CD8-positive, alpha-beta memory T cell (primary cell): ENCODE measurements around the gene LRGUK. TPM values are rescaled to one million over a fixed set of nuclear protein-coding genes. Genes with fewer than 3 reads are reported as not detected.

ENCODE experiments used
- CTCF ChIA-PET: fragments of 350-600 bp; sonication (Branson Sonifier 250); formaldehyde crosslinking; loops from one replicate; lab custom pipeline; 2021; ENCODE audit warnings: antibody characterized with exemption; lab: Charles Lee
- POLR2A ChIA-PET: fragments of 350-600 bp; sonication (Branson Sonifier 250); formaldehyde crosslinking; loops from one replicate; lab custom pipeline; 2021; ENCODE audit warnings: antibody characterized with exemption; lab: Charles Lee
- DNase-seq, 5 donors: peaks; one replicate each; pipeline versions ENCODE4 v3.0.0 to v3.0.0-alpha.2; 2020 to 2022; ENCODE audit warnings: mixed read lengths in 1 of 5
- H3K27ac ChIP-seq: one replicate; pipeline ENCODE4 v1.7.0; 2013; ENCODE audit warnings: low read depth, mild to moderate bottlenecking, low read length, moderate library complexity
- H3K27me3 ChIP-seq: 2 replicates; pipeline ENCODE4 v1.7.0; 2013; ENCODE audit warnings: low read length, mild to moderate bottlenecking; ENCODE audit not compliant: insufficient read depth, poor library complexity, severe bottlenecking
- H3K36me3 ChIP-seq: 2 replicates; pipeline ENCODE4 v1.7.0; 2013; ENCODE audit warnings: mild to moderate bottlenecking, low read length, moderate library complexity; ENCODE audit not compliant: insufficient read depth
- H3K4me1 ChIP-seq: 2 replicates; pipeline ENCODE4 v1.7.0; 2013; ENCODE audit warnings: mild to moderate bottlenecking, low read length, moderate library complexity; ENCODE audit not compliant: insufficient read depth
- H3K4me3 ChIP-seq: 2 replicates; pipeline ENCODE4 v1.7.0; 2013; ENCODE audit warnings: mild to moderate bottlenecking, low read length
- H3K9me3 ChIP-seq: 2 replicates; pipeline ENCODE4 v1.7.0; 2013; ENCODE audit warnings: mild to moderate bottlenecking, low read length
- H3K27ac Mint-ChIP-seq, 8 donors: one replicate each; pipeline ENCODE4 v1.8.0; 2020 to 2021; ENCODE audit warnings: mixed read lengths in 8 of 8, mild to moderate bottlenecking in 6 of 8, inconsistent platforms in 3 of 8, moderate library complexity in 3 of 8
- H3K27me3 Mint-ChIP-seq, 2 donors: one replicate each; pipeline ENCODE4 v1.8.0; 2020 to 2021; ENCODE audit warnings: mixed read lengths in 2 of 2, mild to moderate bottlenecking in 1 of 2, moderate library complexity in 1 of 2
- H3K36me3 Mint-ChIP-seq, 3 donors: one replicate each; pipeline ENCODE4 v1.8.0; 2020 to 2021; ENCODE audit warnings: mixed read lengths in 3 of 3, inconsistent platforms in 1 of 3, mild to moderate bottlenecking in 1 of 3
- H3K4me1 Mint-ChIP-seq, 3 donors: one replicate each; pipeline ENCODE4 v1.8.0; 2020 to 2021; ENCODE audit warnings: mixed read lengths in 3 of 3, inconsistent platforms in 1 of 3, mild to moderate bottlenecking in 1 of 3
- H3K4me3 Mint-ChIP-seq, 7 donors: one replicate each; pipeline ENCODE4 v1.8.0; 2020 to 2021; ENCODE audit warnings: mixed read lengths in 7 of 7, mild to moderate bottlenecking in 6 of 7, moderate library complexity in 4 of 7, inconsistent platforms in 2 of 7
- H3K9me3 Mint-ChIP-seq, 5 donors: one replicate each; pipeline ENCODE4 v1.8.0; 2020 to 2022; ENCODE audit warnings: mixed read lengths in 5 of 5, mild to moderate bottlenecking in 3 of 5, moderate library complexity in 2 of 5, inconsistent platforms in 1 of 5
- polyA plus RNA-seq: library from polyadenylated mRNA; unstranded; fragments of 300-500 nt; fragmentation: Illumina TruSeq; gene quantifications from one replicate; pipeline ENCODE4 v1.2.3, GENCODE V29; 2021
- total RNA-seq, 2 experiments: library from RNA; stranded (reverse); gene quantifications; one replicate each; pipeline ENCODE4 v1.2.3, GENCODE V29; 2021

LRGUK gene
- total and polyA plus RNA-seq, 3 experiments from 2014 or later, result 0.18 to 0.31 TPM; not detected in 1

GRCh38 chr7:134246347-134246746 is 119.2 kb downstream of the LRGUK start:
- no peaks in the 10 kb centered on the region for H3K9me3 ChIP-seq
- Mint-ChIP-seq H3K27ac (no peak overlapping the region), H3K4me3 (no peak overlapping the region), H3K9me3 (peaks cover 0 to 18% (median 8%) of the 10 kb centered on the region in 5 donors), H3K36me3 (no peaks in the 10 kb centered on the region), H3K27me3 (peaks cover 2 to 6% of the 10 kb centered on the region in 2 donors), H3K4me1 (no peaks in the 10 kb centered on the region)
- H3K4me1 ChIP-seq, result no peaks in the 10 kb centered on the region
- no peak overlapping the region for H3K27ac ChIP-seq
- no peak overlapping the region for H3K4me3 ChIP-seq
- CTCF ChIA-PET, result no interaction called here
- POLR2A ChIA-PET, result no interaction called here
- H3K27me3 ChIP-seq, result no peaks in the 10 kb centered on the region
- no peak for DNase-seq
- H3K36me3 ChIP-seq, result no peaks in the 10 kb centered on the region

GRCh38 chr7:134246761-134247160 is 119.6 kb downstream of the LRGUK start:
- no peak overlapping the region for H3K27ac Mint-ChIP-seq
- H3K9me3 Mint-ChIP-seq, result peaks cover 0 to 15% (median 8%) of the 10 kb centered on the region in 5 donors
- POLR2A ChIA-PET, result no interaction called here
- Histone ChIP-seq H3K4me3 (no peak overlapping the region), H3K4me1 (no peaks in the 10 kb centered on the region), H3K27ac (no peak overlapping the region), H3K36me3 (no peaks in the 10 kb centered on the region), H3K27me3 (no peaks in the 10 kb centered on the region), H3K9me3 (no peaks in the 10 kb centered on the region)
- no peaks in the 10 kb centered on the region for H3K36me3 Mint-ChIP-seq
- no peak overlapping the region for H3K4me3 Mint-ChIP-seq
- H3K27me3 Mint-ChIP-seq, result peaks cover 2 to 6% of the 10 kb centered on the region in 2 donors
- no peaks in the 10 kb centered on the region for H3K4me1 Mint-ChIP-seq
- DNase-seq, result no peak
- CTCF ChIA-PET, result no interaction called here

GRCh38 chr7:134248196-134248595 is 121.1 kb downstream of the LRGUK start:
- Histone ChIP-seq H3K4me3 (no peak overlapping the region), H3K4me1 (no peaks in the 10 kb centered on the region), H3K9me3 (no peaks in the 10 kb centered on the region), H3K36me3 (no peaks in the 10 kb centered on the region), H3K27ac (no peak overlapping the region), H3K27me3 (no peaks in the 10 kb centered on the region)
- Mint-ChIP-seq H3K36me3 (no peaks in the 10 kb centered on the region), H3K4me3 (no peak overlapping the region), H3K4me1 (no peaks in the 10 kb centered on the region), H3K27ac (no peak overlapping the region), H3K27me3 (peaks cover 2 to 6% of the 10 kb centered on the region in 2 donors), H3K9me3 (peaks cover 0 to 8% (median 3%) of the 10 kb centered on the region in 5 donors)
- DNase-seq, result no peak
- POLR2A ChIA-PET, result no interaction called here
- CTCF ChIA-PET, result no interaction called here

GRCh38 chr7:134254311-134254710 is 127.2 kb downstream of the LRGUK start:
- CTCF ChIA-PET, result interaction anchor here (1.0 kb wide), 1 partner anchor 104 kb away, joined by 3 read pairs; no protein-coding TSS in a partner anchor
- no peaks in the 10 kb centered on the region for H3K36me3 Mint-ChIP-seq
- DNase-seq, result no peak
- peaks cover 0 to 8% of the 10 kb centered on the region in 2 donors for H3K27me3 Mint-ChIP-seq
- H3K4me3 Mint-ChIP-seq, result no peak overlapping the region
- Histone ChIP-seq H3K4me1 (no peaks in the 10 kb centered on the region), H3K4me3 (no peak overlapping the region), H3K9me3 (no peaks in the 10 kb centered on the region), H3K27ac (no peak overlapping the region), H3K27me3 (no peaks in the 10 kb centered on the region), H3K36me3 (no peaks in the 10 kb centered on the region)
- no peak overlapping the region for H3K27ac Mint-ChIP-seq
- POLR2A ChIA-PET, result no interaction called here
- no peaks in the 10 kb centered on the region for H3K4me1 Mint-ChIP-seq
- H3K9me3 Mint-ChIP-seq, result peaks cover 0 to 5% (median 2%) of the 10 kb centered on the region in 5 donors

- H3K36me3 ChIP-seq, result no peaks in the 10 kb centered on the region
- ChIA-PET POLR2A (no interaction called here), CTCF (no interaction called here)
- H3K9me3 Mint-ChIP-seq, result peaks cover 0 to 5% (median 2%) of the 10 kb centered on the region in 5 donors
- H3K4me3 ChIP-seq, result no peak overlapping the region
- H3K27me3 Mint-ChIP-seq, result peaks cover 0 to 11% of the 10 kb centered on the region in 2 donors
- H3K27ac Mint-ChIP-seq, result no peak overlapping the region
- H3K27ac ChIP-seq, result no peak overlapping the region
- H3K9me3 ChIP-seq, result no peaks in the 10 kb centered on the region
- no peaks in the 10 kb centered on the region for H3K4me1 Mint-ChIP-seq
- no peaks in the 10 kb centered on the region for H3K36me3 Mint-ChIP-seq
- H3K4me1 ChIP-seq, result no peaks in the 10 kb centered on the region
- DNase-seq, result no peak
- H3K4me3 Mint-ChIP-seq, result no peak overlapping the region
- no peaks in the 10 kb centered on the region for H3K27me3 ChIP-seq
Observed at GRCh38 chr7:134255814-134256213, 128.7 kb downstream of the LRGUK start.

GRCh38 chr7:134262322-134262721 is 135.2 kb downstream of the LRGUK start:
- H3K4me1 ChIP-seq, result no peaks in the 10 kb centered on the region
- CTCF ChIA-PET, result no interaction called here
- Mint-ChIP-seq H3K9me3 (peaks cover 10 to 17% (median 11%) of the 10 kb centered on the region in 5 donors), H3K36me3 (no peaks in the 10 kb centered on the region), H3K27ac (no peak overlapping the region), H3K4me3 (no peak overlapping the region), H3K4me1 (no peaks in the 10 kb centered on the region), H3K27me3 (peaks cover 0 to 12% of the 10 kb centered on the region in 2 donors)
- H3K27me3 ChIP-seq, result no peaks in the 10 kb centered on the region
- H3K4me3 ChIP-seq, result no peak overlapping the region
- no peak for DNase-seq
- POLR2A ChIA-PET, result no interaction called here
- no peak overlapping the region for H3K27ac ChIP-seq
- H3K9me3 ChIP-seq, result no peaks in the 10 kb centered on the region
- no peaks in the 10 kb centered on the region for H3K36me3 ChIP-seq

GRCh38 chr7:134276951-134277350 is 149.8 kb downstream of the LRGUK start:
- ChIA-PET POLR2A (no interaction called here), CTCF (no interaction called here)
- peaks cover 0 to 3% (median 0%) of the 10 kb centered on the region in 5 donors for H3K9me3 Mint-ChIP-seq
- Histone ChIP-seq H3K36me3 (no peaks in the 10 kb centered on the region), H3K9me3 (no peaks in the 10 kb centered on the region), H3K27me3 (no peaks in the 10 kb centered on the region), H3K27ac (no peak overlapping the region), H3K4me3 (no peak overlapping the region), H3K4me1 (no peaks in the 10 kb centered on the region)
- peaks cover 9 to 50% of the 10 kb centered on the region in 2 donors for H3K27me3 Mint-ChIP-seq
- no peaks in the 10 kb centered on the region for H3K4me1 Mint-ChIP-seq
- no peak for DNase-seq
- no peak overlapping the region for H3K4me3 Mint-ChIP-seq
- peaks cover 0 to 3% (median 0%) of the 10 kb centered on the region in 3 donors for H3K36me3 Mint-ChIP-seq
- peak overlapping the region in 1 of 8 donors; percentile 1 for H3K27ac Mint-ChIP-seq

- no peak for DNase-seq
- no peak overlapping the region for H3K27ac Mint-ChIP-seq
- H3K27me3 Mint-ChIP-seq, result peaks cover 13 to 50% of the 10 kb centered on the region in 2 donors
- ChIA-PET CTCF (no interaction called here), POLR2A (no interaction called here)
- Histone ChIP-seq H3K36me3 (no peaks in the 10 kb centered on the region), H3K4me3 (no peak overlapping the region), H3K27me3 (no peaks in the 10 kb centered on the region), H3K4me1 (no peaks in the 10 kb centered on the region), H3K27ac (no peak overlapping the region), H3K9me3 (no peaks in the 10 kb centered on the region)
- no peak overlapping the region for H3K4me3 Mint-ChIP-seq
- no peaks in the 10 kb centered on the region for H3K9me3 Mint-ChIP-seq
- no peaks in the 10 kb centered on the region for H3K4me1 Mint-ChIP-seq
- H3K36me3 Mint-ChIP-seq, result peaks cover 0 to 3% (median 0%) of the 10 kb centered on the region in 3 donors
Observed at GRCh38 chr7:134278502-134279153, 151.5 kb downstream of the LRGUK start.
